IMR-90 (cell line): ENCODE data around the gene MIEN1. TPM values are rescaled to one million over a fixed set of nuclear protein-coding genes. Genes with fewer than 3 reads are reported as not detected.

Experiments used
- ATAC-seq: fragments of 200-7000 bp; cut with Tn5 transposase; 2 replicates; pipeline ENCODE4 v1.9.1; 2020; ENCODE audit warnings: low read depth, mild to moderate bottlenecking, moderate library complexity
- BruUV-seq: library from RNA; stranded (reverse); fragments of 400-500 nt; replicated peaks from 2 replicates; lab custom pipeline; 2021; lab: Mats Ljungman, UMichigan
- CTCF ChIA-PET: fragments of 300-600 bp; formaldehyde crosslinking; extraction: SDS; loops from one replicate; lab custom pipeline; 2021; ENCODE audit warnings: antibody characterized with exemption; lab: Yijun Ruan, JAX
- POLR2A ChIA-PET: fragments of 300-600 bp; sonication (Branson Sonifier 250); formaldehyde crosslinking; loops from one replicate; lab custom pipeline; 2022; ENCODE audit warnings: antibody characterized with exemption; ENCODE audit not compliant: unreplicated experiment; lab: Charles Lee
- DNase-seq: peaks from one replicate; pipeline ENCODE4 v3.0.0; 2013
- H2AFZ ChIP-seq: replicated peaks from 2 replicates; pipeline ENCODE3; 2013; ENCODE audit warnings: low read length, mild to moderate bottlenecking; ENCODE audit not compliant: poor library complexity
- H2AK5ac ChIP-seq: 2 replicates; pipeline ENCODE4 v1.6.1; 2013; ENCODE audit warnings: low read depth, low read length, inconsistent platforms
- H2AK9ac ChIP-seq: replicated peaks from 2 replicates; pipeline ENCODE3; 2013; ENCODE audit warnings: mild to moderate bottlenecking, low read depth, low read length, moderate library complexity; ENCODE audit not compliant: poor library complexity
- H2BK120ac ChIP-seq: 2 replicates; pipeline ENCODE4 v1.6.1; 2013; ENCODE audit warnings: low read depth, low read length, inconsistent platforms
- H2BK15ac ChIP-seq: 3 replicates; pipeline ENCODE4 v1.6.1; 2013; ENCODE audit warnings: low read depth, low read length, inconsistent platforms
- H2BK20ac ChIP-seq: 2 replicates; pipeline ENCODE4 v1.6.1; 2013; ENCODE audit warnings: low read depth, mild to moderate bottlenecking, inconsistent platforms, low read length, moderate library complexity
- H2BK5ac ChIP-seq: 2 replicates; pipeline ENCODE4 v1.6.1; 2013; ENCODE audit warnings: mild to moderate bottlenecking, low read depth, low read length, inconsistent platforms; ENCODE audit not compliant: poor library complexity, severe bottlenecking
- H3K14ac ChIP-seq: replicated peaks from 2 replicates; pipeline ENCODE4 v1.6.1; 2013; ENCODE audit warnings: low read depth, low read length, inconsistent platforms
- H3K18ac ChIP-seq: 2 replicates; pipeline ENCODE4 v1.6.1; 2013; ENCODE audit warnings: low read depth, low read length, control low read depth
- H3K23ac ChIP-seq: 2 replicates; pipeline ENCODE4 v1.6.1; 2013; ENCODE audit warnings: low read depth, low read length, inconsistent platforms
- H3K27ac ChIP-seq: 2 replicates; pipeline ENCODE4 v1.5.1; 2013; ENCODE audit warnings: mild to moderate bottlenecking, control low read depth, low read length; ENCODE audit not compliant: insufficient read depth
- H3K27me3 ChIP-seq: 2 replicates; pipeline ENCODE4 v1.6.1; 2013; ENCODE audit warnings: low read length; ENCODE audit not compliant: control insufficient read depth, insufficient read depth
- H3K36me3 ChIP-seq: 2 replicates; pipeline ENCODE4 v1.6.1; 2013; ENCODE audit warnings: low read length, mixed read lengths; ENCODE audit not compliant: control insufficient read depth, insufficient read depth
- H3K4ac ChIP-seq: 2 replicates; pipeline ENCODE4 v1.6.1; 2013; ENCODE audit warnings: low read depth, low read length, inconsistent platforms
- H3K4me1 ChIP-seq: 2 replicates; pipeline ENCODE4 v1.6.1; 2013; ENCODE audit warnings: low read length, mixed read lengths; ENCODE audit not compliant: control insufficient read depth, insufficient read depth
- H3K4me2 ChIP-seq: 2 replicates; pipeline ENCODE4 v1.6.1; 2013; ENCODE audit warnings: low read depth, mild to moderate bottlenecking, control low read depth, low read length, moderate library complexity
- H3K4me3 ChIP-seq: 2 replicates; pipeline ENCODE4 v1.5.1; 2013; ENCODE audit warnings: low read depth, mild to moderate bottlenecking, control low read depth, low read length, moderate library complexity; ENCODE audit not compliant: insufficient read depth
- H3K56ac ChIP-seq: 2 replicates; pipeline ENCODE4 v1.6.1; 2013; ENCODE audit warnings: low read length, inconsistent platforms; ENCODE audit not compliant: insufficient read depth; ENCODE audit errors: extremely low read depth
- H3K79me1 ChIP-seq, 2 experiments: 2 replicates each; pipeline ENCODE4 v1.6.1; 2013; ENCODE audit warnings: low read length in 2 of 2, inconsistent platforms in 1 of 2, low read depth in 1 of 2
- H3K9ac ChIP-seq: 2 replicates; pipeline ENCODE4 v1.6.1; 2013; ENCODE audit warnings: low read depth, low read length, control low read depth
- H3K9me1 ChIP-seq: 2 replicates; pipeline ENCODE4 v1.6.1; 2013; ENCODE audit warnings: low read length, inconsistent platforms; ENCODE audit not compliant: insufficient read depth
- H3K9me3 ChIP-seq: 2 replicates; pipeline ENCODE4 v1.6.1; 2013; ENCODE audit warnings: low read length; ENCODE audit not compliant: control insufficient read depth, insufficient read depth
- H4K20me1 ChIP-seq: 2 replicates; pipeline ENCODE4 v1.6.1; 2013; ENCODE audit warnings: low read length, inconsistent platforms; ENCODE audit not compliant: insufficient read depth
- H4K5ac ChIP-seq: 2 replicates; pipeline ENCODE4 v1.6.1; 2013; ENCODE audit warnings: mild to moderate bottlenecking, low read depth, low read length, control low read depth
- H4K8ac ChIP-seq, 2 experiments: 2 replicates each; pipeline ENCODE4 v1.6.1; 2013; ENCODE audit warnings: low read depth in 2 of 2, low read length in 2 of 2, control low read depth in 1 of 2, inconsistent platforms in 1 of 2
- H4K91ac ChIP-seq: 2 replicates; pipeline ENCODE4 v1.6.1; 2013; ENCODE audit warnings: low read depth, low read length, inconsistent platforms; ENCODE audit not compliant: insufficient read depth
- BHLHE40 ChIP-seq: fragments of 150-350 bp; IDR thresholded peaks from 2 replicates; pipeline ENCODE4 v1.6.1; 2016; ENCODE audit warnings: mild to moderate bottlenecking, low read depth, low read length
- CEBPB ChIP-seq: IDR thresholded peaks from 2 replicates; pipeline ENCODE4 v1.6.1; 2012; ENCODE audit warnings: low read depth, low read length, improper control_type of control experiment
- ELK1 ChIP-seq: fragments of 150-350 bp; IDR thresholded peaks from 2 replicates; pipeline ENCODE4 v1.6.1; 2016; ENCODE audit warnings: low read depth, mild to moderate bottlenecking, low read length, moderate library complexity, borderline replicate concordance
- MAZ ChIP-seq: IDR thresholded peaks from 2 replicates; pipeline ENCODE4 v1.6.1; 2012; ENCODE audit warnings: low read depth, mild to moderate bottlenecking, low read length, improper control_type of control experiment, moderate library complexity, borderline replicate concordance
- NFE2L2 ChIP-seq: fragments of 150-350 bp; IDR thresholded peaks from 2 replicates; pipeline ENCODE4 v1.6.1; 2016; ENCODE audit warnings: low read depth, mild to moderate bottlenecking, low read length
- RAD21 ChIP-seq: IDR thresholded peaks from 2 replicates; pipeline ENCODE4 v1.6.1; 2012; ENCODE audit warnings: low read length, improper control_type of control experiment
- RCOR1 ChIP-seq: IDR thresholded peaks from 2 replicates; pipeline ENCODE4 v1.6.1; 2012; ENCODE audit warnings: mild to moderate bottlenecking, low read length, improper control_type of control experiment; ENCODE audit not compliant: insufficient replicate concordance
- WGBS, 2 experiments: methylation state at CpG; one replicate each; pipeline versions ENCODE4 v1.1.5 to v1.1.7; 2013; ENCODE audit warnings: missing lambda C conversion rate in 2 of 2; ENCODE audit not compliant: insufficient read length in 1 of 2; ENCODE audit errors: extremely low coverage in 2 of 2; 5-methylcytosine and 5-hydroxymethylcytosine counted together
- dilution Hi-C: fragments of 300-500 bp; cut with HindIII; formaldehyde crosslinking; loops from one replicate; pipeline ENCODE4 v1.14.3; 2018; ENCODE audit warnings: low sequenced_read_pairs; ENCODE audit not compliant: unreplicated experiment
- in situ Hi-C: fragments of 300-500 bp; cut with MboI; formaldehyde crosslinking; loops from 3 replicates; pipeline ENCODE4 v1.14.3; 2019; ENCODE audit warnings: low sequenced_read_pairs, inconsistent platforms, mixed read lengths
- intact Hi-C: fragments of 100-400 bp; cut with micrococcal nuclease; formaldehyde crosslinking; loops from 2 replicates; pipeline ENCODE4 v1.10.0; 2022
- polyA plus RNA-seq, 3 experiments: library from polyadenylated mRNA; depleted of rRNA; stranded (reverse); fragments of >200 nt; gene quantifications; 2 replicates each; pipeline ENCODE4 v1.2.3, GENCODE V29; 2012; ENCODE audit warnings: low replicate concordance in 1 of 3
- total RNA-seq: library from RNA; depleted of rRNA; stranded (reverse); fragments of >200 nt; gene quantifications from 2 replicates; pipeline ENCODE4 v1.2.3, GENCODE V29; 2012

The MIEN1 gene
- total and polyA plus RNA-seq, 2 of the 4 experiments (the other 2 are of a cell fraction): 20.3 to 75.6 TPM

GRCh38 chr17:39753514-39754160 lies 23.3 kb upstream of the MIEN1 start:
- peak; percentile 21 for ATAC-seq
- dilution Hi-C loops (no loop called here), in situ Hi-C loops (no loop called here), intact Hi-C loops (loop anchor here (1.0 kb wide), 2 partner anchors 23 to 131 kb away; partner anchors contain the start of gene MIEN1)
- no peak overlapping the region for H2BK20ac ChIP-seq
- peak overlapping the region; percentile 72 for H3K27ac ChIP-seq
- no peaks in the 10 kb centered on the region for H3K36me3 ChIP-seq
- H3K4me2 ChIP-seq: peak overlapping the region; percentile 81
- peaks cover 17% of the 10 kb centered on the region for H3K27me3 ChIP-seq
- H2AFZ ChIP-seq: peak overlapping the region; percentile 99
- H2BK120ac ChIP-seq: peak overlapping the region; percentile 68
- no peaks in the 10 kb centered on the region; a peak in 1 of 4 replicates for H3K79me1 ChIP-seq
- WGBS, 2 experiments: 0% methylated on average over 15 of the region's 55 CpGs; no CpG with 5 or more reads in 1 of the 2 experiments
- peaks cover 7% of the 10 kb centered on the region for H3K4me1 ChIP-seq
- no TSS peak for BruUV-seq
- H4K8ac ChIP-seq: peak overlapping the region; percentile 84 to 96; a peak in 3 of 4 replicates
- TF ChIP-seq ELK1 (no peak), RCOR1 (no peak), NFE2L2 (no peak), BHLHE40 (no peak), CEBPB (no peak), RAD21 (no peak), MAZ (no peak)
- H4K20me1 ChIP-seq: no peaks in the 10 kb centered on the region
- H2BK15ac ChIP-seq: no peak overlapping the region
- H3K56ac ChIP-seq: 0 out of 2 replicates have a peak overlapping the region, but pooled peaks have one; percentile 7
- peak overlapping the region; percentile 86 for H3K4ac ChIP-seq
- peak overlapping the region; percentile 79 for H3K14ac ChIP-seq
- peak overlapping the region; percentile 77; the same call in 1 of the 2 replicates for H3K23ac ChIP-seq
- peak overlapping the region; percentile 37; the same call in 1 of the 2 replicates for H3K18ac ChIP-seq
- H2AK9ac ChIP-seq: peak overlapping the region; percentile 90
- POLR2A ChIA-PET: no interaction called here
- H4K91ac ChIP-seq: peak overlapping the region; percentile 88
- no peaks in the 10 kb centered on the region; the same call in 1 of the 2 replicates for H3K9me1 ChIP-seq
- H3K4me3 ChIP-seq: peak overlapping the region; percentile 76
- H3K9me3 ChIP-seq: no peaks in the 10 kb centered on the region
- H2AK5ac ChIP-seq: peak overlapping the region; percentile 74
- H3K9ac ChIP-seq: peak overlapping the region; percentile 73
- H4K5ac ChIP-seq: peak overlapping the region; percentile 73
- no peak for DNase-seq
- CTCF ChIA-PET: interaction anchor here (1.2 kb wide), 1 partner anchor 132 kb away, joined by 3 read pairs; no protein-coding TSS in a partner anchor
- peak overlapping the region; percentile 28 for H2BK5ac ChIP-seq
